HG02763 (cell line): Measurements from ENCODE around the gene OGFRL1.
A peak's percentile ranks its signal among the peaks of the same experiment; 100 is the strongest.
"Not testable (repeated sequence)": the region's sequence is repeated elsewhere in the genome, so short reads cannot be mapped to it uniquely, and the experiment has no call there.

Experiments used
- ATAC-seq: cut with Tn5 transposase; IDR thresholded peaks from one replicate; pipeline ENCODE4 v1.9.1; 2021; ENCODE audit warnings: mild to moderate bottlenecking, moderate library complexity; ENCODE audit not compliant: unreplicated experiment

Gene OGFRL1

GRCh38 chr6:71288228-71289038 is at the start of gene OGFRL1:
OGFRL1 (plus strand) TSS chr6:71288811; CDS start chr6:71288937, 126 bp downstream.
- ATAC-seq: peak; percentile 88

GRCh38 chr6:71239694-71240093 is 48.9 kb upstream of the OGFRL1 start:
- ATAC-seq: no peak

DNA sequence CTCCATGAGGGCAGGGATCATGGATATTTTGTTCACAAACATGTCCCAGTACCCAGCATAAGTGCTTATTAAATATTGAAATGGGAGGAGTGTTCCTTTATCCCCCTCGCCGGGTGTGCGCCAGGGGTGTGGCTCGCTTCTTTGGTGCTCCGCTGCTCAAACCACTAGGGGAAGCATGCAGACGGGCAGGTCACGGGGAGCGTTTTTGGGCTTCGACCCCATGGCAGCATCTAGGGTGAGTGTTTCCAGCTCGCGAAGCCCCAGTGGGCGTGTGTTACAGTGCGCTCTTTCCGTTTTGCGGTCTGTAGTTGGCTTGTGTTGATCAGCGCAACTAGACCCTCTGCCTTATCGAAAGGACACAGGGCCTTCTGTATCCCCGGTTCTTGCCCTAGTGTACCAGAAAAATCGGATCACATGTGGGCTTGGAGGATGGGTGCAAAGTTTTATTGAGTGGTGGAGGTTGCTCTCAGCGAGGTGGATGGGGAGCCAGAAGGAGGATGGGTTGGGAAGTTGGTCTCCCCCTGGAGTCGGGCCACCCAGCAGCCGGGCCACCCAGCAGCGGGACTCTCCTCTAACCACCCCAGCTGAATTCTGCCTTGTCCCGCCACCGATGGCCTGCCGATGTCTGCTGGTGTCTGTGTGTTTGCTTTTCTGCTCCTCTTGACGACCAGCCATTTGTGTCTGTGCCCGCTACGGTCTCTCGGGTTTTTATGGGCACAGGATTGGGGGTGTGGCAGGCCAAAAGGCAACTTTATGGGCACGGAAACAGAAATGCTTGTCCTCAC is 43.2 kb upstream of the OGFRL1 start:
- ATAC-seq: no peak

GRCh38 chr6:71246596-71246995 is 42.0 kb upstream of the OGFRL1 start:
- ATAC-seq: no peak

GRCh38 chr6:71248306-71248765 is 40.3 kb upstream of the OGFRL1 start:
- ATAC-seq: peak; percentile 78

DNA sequence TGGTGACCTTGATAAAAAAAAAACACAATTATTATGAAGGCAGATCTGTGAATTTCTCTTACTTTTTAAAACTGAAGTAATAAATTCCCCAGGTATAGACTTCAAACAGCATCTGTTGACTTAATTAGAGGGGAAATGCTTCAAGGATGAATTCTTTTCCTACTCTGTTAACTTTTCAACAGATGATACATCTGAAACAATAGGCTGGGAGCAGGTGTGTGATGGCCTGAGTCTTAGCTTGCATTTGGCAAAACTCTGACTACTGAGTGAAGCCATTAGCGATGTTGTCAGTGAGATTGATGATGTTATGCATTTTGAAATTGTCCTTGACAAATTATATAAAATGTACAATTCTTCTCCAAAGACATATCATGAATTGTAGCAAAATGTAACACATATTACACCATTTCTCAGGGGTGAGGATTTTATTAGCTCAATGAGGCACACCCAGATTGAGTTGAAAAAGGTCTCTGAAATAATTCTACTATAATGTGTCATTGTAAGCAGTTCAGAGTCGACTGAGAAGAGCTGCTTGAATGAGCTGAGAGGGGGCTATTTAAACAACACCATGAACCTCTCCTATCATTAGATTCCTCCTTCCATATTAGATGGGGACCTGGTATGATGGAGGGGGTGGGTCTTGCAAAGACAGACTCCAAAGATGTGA is 39.6 kb upstream of the OGFRL1 start:
- no peak for ATAC-seq

- ATAC-seq: no peak
Measured at GRCh38 chr6:71250099-71250602, 38.5 kb upstream of the OGFRL1 start.

- ATAC-seq: no peak
Measured at GRCh38 chr6:71252410-71252809, 36.2 kb upstream of the OGFRL1 start.

DNA sequence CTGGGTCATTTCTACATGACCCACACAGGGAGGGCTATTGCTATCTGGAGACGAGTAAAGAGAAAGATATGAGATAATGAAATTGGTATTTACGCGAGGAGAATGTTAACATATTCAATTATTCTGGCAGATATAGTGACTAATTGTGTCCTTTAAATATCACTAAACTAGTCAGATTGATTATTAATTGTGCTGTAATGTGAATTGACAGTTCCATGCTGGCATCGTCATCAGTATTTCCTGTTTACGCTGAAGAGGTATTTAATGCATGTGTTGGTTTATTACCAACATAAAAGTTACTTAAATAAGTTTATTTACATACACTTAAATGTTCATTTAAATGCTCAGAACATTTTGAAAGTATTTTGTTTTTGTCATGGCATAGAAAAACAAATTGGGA is 35.7 kb upstream of the OGFRL1 start:
- no peak for ATAC-seq

DNA sequence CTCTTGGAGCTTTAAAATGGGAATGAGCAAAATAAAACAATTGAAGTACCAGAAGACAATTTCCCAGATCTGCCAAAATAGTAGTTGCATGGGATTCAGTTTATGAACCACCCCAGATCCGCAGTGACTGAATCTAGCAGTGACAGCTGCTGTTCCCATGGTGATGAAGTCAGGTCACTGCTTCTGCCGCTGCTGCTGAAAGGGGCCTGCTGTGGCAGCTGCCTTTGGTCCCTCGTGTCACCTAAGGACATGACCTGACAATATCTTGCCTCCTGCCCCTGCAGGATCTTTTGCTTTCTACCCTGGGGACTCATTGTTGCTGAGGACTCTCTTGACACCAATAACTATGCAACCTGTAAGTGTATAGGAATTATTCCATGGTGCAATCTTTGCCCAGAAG is 34.3 kb upstream of the OGFRL1 start:
- ATAC-seq: no peak

DNA sequence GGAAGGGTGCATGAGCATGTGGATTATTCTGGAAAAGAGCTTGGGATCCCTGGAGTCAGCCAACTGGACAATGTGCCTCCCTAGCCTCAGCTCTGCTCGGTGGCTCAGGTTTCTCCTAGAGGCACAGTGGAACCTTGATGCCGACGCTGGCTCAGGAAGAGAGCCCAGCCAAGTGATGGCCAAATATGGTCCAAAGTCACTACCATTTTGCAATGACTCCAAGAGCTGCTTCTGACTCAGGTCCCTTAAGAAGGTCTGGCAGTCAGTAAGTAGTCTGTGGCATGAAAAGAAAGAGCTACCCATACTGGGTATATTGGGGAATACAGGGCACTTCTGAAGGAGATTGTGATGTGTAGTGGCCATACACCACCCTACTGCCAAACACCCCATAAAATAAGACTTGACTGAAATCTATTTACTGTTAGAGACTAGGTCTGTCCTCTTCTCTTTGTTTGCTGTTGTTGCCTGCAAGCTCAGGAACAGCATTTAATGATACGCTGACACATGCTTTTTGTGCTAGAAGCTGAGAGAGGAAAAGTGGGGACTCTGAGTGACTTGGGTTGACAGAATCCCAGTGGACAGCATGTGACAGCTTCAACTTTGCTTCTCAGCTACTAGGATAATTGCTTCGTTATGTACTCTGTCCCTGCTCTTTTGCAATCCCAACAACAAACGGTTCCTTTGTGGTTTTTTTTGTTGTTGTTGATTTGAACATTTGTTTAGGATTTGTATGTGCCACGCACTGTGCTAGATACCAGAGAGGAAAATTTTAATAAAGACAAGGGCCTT is 30.3 kb upstream of the OGFRL1 start:
- ATAC-seq: no peak

- no peak for ATAC-seq
Measured at GRCh38 chr6:71259888-71260604, 28.6 kb upstream of the OGFRL1 start.

DNA sequence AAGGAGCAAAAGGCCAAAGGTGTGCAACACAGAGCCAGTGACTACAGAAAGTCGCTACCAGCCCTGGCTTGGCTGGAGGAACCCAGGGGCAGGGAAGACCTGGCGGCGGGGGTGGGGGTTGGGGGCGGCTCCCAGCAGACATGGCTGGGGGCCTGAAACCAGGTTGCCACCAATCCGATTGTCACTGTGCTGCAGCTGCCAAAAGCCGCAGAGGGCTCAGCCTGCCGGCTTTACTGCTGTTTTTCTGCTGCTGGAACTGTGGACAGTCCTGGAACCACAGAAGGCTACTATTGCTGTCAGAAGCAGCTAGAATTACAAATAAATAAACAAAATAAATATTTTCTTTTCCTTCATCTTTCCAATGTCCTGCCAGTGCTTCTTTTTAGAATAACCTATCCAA is 25.7 kb upstream of the OGFRL1 start:
- ATAC-seq: no peak

DNA sequence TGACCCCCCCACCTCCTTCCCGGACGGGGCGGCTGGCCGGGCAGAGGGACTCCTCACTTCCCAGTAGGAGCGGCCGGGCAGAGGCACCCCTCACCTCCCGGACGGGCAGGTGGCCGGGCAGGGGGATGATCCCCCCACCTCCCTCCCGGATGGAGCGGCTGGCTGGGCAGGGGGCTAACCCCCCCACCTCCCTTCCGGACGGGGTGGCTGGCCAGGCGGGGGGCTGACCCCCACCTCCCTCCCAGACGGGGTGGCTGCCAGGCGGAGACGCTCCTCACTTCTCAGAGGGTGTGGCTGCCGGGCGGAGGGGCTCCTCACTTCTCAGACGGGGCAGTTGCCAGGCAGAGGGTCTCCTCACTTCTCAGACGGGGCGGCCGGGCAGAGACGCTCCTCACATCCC is 22.2 kb upstream of the OGFRL1 start:
- ATAC-seq: not testable (repeated sequence)

DNA sequence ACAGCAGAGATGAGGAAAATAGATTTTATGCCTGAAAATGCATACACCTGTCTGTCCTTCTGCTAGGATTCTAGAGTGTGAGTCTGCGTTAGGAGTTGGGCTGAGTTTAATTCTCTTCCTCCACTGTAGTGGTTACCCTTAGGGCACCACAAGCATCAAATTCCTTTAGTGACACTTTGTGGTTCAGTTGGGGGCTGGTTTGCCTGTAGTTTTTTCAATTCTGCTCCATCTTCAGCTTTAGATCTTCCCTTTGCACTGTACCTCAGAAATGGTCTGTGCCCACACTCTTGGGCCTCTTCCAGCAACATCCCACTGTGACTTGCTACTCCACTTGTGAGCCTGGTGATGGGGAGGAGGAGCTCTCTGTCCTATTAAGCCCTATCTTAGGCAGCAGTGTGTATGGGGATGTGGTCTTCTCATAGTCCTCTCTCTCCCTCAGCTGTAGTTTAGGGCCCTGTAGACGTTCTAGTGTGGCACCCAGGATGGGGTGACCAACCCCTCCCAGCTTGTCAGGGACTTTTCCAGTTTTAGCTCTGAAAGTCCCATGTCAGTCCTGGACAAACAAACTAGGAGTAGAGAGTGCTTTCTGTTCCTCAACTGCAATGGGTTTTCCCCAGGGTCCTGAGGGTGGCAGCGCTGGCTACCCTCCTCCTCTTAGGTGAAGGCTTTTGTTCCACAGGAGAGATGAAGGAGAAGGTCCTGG is 19.7 kb upstream of the OGFRL1 start:
- ATAC-seq: peak; percentile 85

DNA sequence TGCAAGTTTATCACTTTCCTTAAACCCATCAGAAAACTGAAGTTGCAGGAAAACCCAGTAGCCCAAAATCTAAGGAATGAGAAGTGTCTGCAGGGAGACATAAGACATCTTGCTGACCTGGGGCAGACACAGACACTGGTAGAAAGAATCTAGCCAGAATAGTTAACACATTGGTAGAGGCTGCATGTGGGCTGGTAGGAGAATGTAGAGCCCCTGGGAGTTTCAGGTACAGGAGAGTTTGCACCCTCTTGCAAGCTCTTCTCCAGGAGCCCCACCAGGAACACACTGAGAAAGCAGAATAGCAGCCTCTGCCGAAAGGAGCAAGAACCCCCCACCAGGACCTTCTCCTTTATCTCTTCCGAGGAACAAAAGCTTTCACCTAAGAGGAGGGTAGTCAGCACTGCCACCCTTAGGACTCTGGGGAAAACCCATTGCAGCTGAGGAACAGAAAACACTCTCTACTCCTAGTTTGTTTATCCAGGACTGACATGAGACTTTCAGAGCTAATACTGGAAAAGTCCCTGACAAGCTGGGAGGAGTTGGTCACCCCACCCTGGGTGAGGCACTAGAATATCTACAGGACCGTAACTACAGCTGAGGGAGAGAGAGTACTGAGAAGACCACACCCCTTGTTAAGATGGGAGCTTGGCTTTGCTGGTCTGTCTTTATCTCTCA is 10.5 kb upstream of the OGFRL1 start:
- peak; percentile 61 for ATAC-seq

- no peak for ATAC-seq
Measured at GRCh38 chr6:71279321-71279720, 9.3 kb upstream of the OGFRL1 start.

GRCh38 chr6:71279740-71280139 is 8.9 kb upstream of the OGFRL1 start:
- no peak for ATAC-seq

GRCh38 chr6:71280701-71281100 is 7.9 kb upstream of the OGFRL1 start:
- no peak for ATAC-seq
